Choroid plexus epithelial cell (primary cell): ENCODE results near the gene POR.
"Not testable (repeated sequence)": the region's sequence is repeated elsewhere in the genome, so short reads cannot be mapped to it uniquely, and the experiment has no call there.

Experiments used
- DNase-seq: peaks from one replicate; pipeline ENCODE4 v3.0.0-alpha.2; 2010; ENCODE audit warnings: low read depth
- H3K4me3 ChIP-seq: 2 replicates; pipeline ENCODE4 v1.5.1; 2011; ENCODE audit warnings: low read depth, mild to moderate bottlenecking, control low read depth, low read length, moderate library complexity
- TF ChIP-seq, protein P1 (sequence below): conservative IDR thresholded peaks from 2 replicates; pipeline ENCODE4 v1.5.1; 2011; ENCODE audit warnings: low read depth, mild to moderate bottlenecking, control low read depth, inconsistent platforms, low read length, moderate library complexity

Gene POR

DNA sequence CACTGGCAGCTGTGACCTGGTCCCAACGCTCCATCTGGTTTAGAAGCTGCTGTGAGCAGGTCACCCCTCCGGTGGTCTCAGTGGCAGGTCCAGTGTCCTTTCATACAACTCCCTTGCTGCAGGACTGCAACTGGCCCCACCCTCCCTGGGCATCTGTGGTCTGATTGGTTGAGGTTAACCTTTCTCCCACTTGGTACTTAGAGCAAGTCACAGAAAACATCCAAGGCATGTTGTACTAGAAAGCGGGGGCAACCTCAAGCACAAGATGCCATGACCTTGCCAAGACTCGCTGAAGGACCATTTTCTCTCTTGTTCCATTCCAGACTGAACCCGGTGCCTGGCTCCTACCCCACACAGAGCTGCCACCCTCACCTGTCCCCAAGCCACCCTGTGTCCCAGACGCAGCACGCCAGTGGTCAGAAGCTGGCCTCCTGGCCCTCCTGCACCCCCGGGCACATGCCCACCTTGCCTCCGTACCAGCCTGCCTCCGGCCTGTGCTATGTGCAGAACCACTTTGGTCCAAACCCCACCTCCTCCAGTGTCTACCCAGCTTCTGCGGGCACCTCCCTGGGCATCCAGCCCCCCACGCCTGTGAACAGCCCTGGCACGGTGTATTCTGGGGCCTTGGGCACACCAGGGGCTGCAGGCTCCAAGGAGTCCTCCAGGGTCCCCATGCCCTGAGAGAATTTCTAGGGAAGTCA is 27.1 kb upstream of the POR start:
- TF ChIP-seq, protein P1, sequence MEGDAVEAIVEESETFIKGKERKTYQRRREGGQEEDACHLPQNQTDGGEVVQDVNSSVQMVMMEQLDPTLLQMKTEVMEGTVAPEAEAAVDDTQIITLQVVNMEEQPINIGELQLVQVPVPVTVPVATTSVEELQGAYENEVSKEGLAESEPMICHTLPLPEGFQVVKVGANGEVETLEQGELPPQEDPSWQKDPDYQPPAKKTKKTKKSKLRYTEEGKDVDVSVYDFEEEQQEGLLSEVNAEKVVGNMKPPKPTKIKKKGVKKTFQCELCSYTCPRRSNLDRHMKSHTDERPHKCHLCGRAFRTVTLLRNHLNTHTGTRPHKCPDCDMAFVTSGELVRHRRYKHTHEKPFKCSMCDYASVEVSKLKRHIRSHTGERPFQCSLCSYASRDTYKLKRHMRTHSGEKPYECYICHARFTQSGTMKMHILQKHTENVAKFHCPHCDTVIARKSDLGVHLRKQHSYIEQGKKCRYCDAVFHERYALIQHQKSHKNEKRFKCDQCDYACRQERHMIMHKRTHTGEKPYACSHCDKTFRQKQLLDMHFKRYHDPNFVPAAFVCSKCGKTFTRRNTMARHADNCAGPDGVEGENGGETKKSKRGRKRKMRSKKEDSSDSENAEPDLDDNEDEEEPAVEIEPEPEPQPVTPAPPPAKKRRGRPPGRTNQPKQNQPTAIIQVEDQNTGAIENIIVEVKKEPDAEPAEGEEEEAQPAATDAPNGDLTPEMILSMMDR: no peak
- H3K4me3 ChIP-seq: no peak overlapping the region
- no peak for DNase-seq

DNA sequence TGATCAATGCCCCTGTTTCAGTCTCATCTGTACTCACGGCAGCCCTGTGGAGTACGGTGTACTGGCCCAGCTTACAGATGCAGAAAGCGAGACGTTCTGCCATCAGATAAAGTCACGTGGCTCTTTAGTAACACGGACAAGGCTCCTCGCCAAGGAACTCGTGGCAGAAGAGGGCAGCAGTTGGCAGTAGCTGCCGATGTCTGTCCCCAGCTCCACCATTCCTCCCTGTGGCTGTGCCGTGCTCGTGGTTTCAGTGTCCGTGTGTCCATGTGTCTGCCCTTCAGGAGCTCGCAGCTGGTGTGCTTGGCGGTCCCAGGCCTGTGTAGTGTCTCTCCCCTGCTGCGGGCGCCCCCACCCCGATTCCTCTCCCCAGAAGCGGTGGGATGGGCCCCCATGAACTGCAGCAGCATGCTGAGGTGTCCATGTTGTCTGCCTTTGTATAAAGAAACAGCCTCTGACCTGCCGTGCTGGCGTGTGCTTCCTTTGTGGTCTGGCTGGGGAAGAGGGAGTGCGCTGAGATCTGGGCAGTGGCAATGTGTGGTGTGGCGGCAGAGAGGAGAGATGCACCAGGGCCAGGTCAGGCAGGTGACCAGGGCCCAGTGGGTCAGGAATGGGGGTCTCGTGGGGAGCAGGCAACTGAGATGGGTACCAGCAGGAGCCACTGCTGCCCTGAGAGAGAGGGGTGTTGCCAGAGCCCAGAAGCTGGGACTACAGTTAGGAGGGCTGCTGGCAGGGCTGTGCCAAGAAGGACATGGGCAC is 26.3 kb upstream of the POR start:
- H3K4me3 ChIP-seq: no peak overlapping the region
- TF ChIP-seq, protein P1: no peak
- DNase-seq: no peak

DNA sequence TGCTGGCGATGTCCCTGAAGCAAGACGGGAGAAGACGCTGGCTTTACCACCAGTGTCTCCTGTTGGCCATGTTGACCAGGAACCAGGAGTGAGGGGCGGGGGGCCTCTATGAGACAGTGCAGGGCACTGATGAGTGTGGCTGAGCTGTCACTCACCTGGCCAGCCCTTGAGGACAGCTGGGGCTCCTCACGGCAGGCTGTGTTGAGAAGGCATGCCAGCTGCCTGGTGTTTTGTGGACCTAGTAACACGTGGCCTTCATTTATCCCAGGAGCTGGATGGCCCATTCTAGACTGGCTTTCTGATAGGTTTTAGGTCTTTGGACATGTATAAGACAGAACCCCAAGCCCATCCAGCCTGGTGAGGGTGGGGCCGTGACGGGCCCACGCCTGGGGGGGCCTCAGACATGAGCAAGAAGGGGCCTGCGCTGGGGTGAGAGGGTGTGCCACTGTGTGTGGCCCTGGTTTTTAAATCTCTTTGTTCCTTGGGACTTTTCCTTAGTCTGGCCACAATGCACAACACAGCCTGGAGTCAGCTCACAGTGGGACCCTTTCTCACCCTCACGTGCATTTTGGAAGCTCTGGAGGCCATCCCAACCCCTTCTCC is 25.6 kb upstream of the POR start:
- no peak overlapping the region for H3K4me3 ChIP-seq

DNA sequence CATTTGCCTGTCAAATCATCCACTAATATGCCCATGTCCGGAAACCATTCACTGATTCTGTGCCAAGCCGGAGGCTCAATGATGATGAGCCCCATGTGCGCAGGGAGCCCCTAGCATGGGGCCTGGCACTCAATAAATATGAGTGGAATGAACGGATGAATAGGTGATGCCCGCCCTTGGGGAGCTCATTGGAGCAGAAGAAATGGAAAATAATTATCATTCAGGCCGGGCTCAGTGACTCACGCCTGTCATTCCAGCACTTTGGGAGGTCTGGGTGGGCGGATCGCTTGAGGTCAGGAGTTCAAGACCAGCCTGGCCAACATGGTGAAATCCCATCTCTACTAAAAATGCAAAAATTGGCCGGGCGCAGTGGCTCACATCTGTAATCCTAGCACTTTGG is 25.1 kb upstream of the POR start:
- DNase-seq: peak; percentile 62

More for the DNA sequence above, 25.6 kb upstream of the POR start:
- TF ChIP-seq, protein P1: no peak
- no peak for DNase-seq

DNA sequence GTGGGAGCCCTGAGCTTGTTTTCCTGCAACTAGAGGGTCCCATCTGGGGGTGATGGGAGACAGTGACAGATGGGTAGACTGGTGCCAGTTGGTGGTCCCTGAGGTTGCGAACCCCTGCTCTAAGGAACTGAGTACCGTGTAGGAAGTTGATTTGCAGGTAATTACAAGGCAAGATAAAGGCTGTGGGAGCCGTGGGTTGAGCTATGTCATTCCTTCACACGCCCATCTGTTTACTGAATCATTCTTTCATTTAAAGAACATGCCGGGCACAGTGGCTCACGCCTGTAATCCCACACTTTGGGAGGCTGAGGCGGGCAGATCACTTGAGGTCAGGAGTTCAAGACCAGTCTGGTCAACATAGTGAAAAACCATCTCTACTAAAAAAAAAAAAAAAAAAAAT is 23.7 kb upstream of the POR start:
- H3K4me3 ChIP-seq, DNase-seq: not testable (repeated sequence)

More for the DNA sequence above, 25.1 kb upstream of the POR start:
- no peak overlapping the region for H3K4me3 ChIP-seq
- TF ChIP-seq, protein P1: no peak

DNA sequence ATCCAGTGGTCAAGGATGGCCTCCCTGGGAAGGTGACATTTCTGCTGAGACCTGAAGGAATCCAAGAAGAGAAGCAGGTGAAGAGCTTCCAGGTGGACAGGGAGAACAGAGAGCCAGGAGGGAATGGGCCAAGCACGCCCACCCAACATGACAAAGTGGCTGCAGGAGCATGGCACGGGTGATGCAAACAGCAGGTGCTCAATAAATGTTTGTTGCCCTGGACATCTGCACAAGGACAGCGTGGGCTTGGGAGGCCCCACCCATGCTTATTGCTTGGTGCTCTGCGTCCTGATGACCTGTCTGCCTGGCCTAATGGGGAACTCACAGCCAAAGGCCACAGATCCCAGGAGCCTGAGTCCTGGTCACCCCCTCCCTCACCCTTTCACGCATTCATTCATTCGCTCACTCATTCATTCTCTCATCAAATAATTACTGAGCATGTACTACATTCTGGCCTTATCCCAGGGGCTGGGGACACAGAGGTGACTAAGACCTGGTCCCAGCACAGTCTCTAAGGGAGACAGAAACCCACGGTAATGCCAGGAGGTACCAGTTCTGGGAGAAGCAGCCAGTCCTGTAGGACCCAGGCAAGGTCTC is 23.0 kb upstream of the POR start:
- TF ChIP-seq, protein P1: no peak
- H3K4me3 ChIP-seq: no peak overlapping the region
- no peak for DNase-seq

DNA sequence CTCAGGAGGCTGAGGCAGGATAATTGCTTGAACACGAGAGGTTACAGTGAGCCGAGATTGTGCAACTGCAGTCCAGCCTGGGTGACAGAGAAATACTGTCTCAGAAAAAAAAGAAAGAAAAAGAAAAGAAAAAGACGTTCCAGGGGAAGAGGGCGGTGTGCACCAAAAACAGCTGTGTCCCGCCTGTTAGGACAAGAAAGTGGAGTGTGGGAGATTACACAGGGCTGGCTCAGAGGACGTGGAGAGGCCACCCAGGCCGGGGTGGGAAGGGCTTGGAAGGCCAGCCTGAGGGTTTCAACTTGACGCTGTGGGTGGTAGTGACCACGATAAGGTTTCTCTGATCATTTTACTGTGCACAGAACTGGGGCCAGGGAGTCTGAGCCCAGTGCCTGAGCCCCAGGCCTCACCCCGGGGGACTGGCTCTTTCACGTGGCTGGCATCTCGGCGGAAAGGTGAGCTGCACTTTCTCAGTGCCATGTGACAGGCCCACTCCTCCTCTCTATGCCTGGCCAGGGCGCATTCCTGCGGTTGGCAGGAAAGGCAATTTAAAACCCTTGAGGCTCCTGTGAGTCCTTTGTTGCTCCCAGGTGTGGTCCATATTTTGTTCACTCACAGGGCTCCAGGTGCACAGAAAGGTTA is 22.2 kb upstream of the POR start:
- peak; percentile 33 for DNase-seq
- TF ChIP-seq, protein P1: no peak
- no peak overlapping the region for H3K4me3 ChIP-seq
